Gastrocnemius medialis (tissue), 4 donors: ENCODE data around the gene LHPP. TPM values are rescaled to one million over a fixed set of nuclear protein-coding genes. Genes with fewer than 3 reads are reported as not detected.

Source experiments
- ATAC-seq, 2 donors: fragments of 150-250 bp; one replicate each; pipeline ENCODE4 v1.9.1; 2016
- DNase-seq, 2 donors: peaks; one replicate each; pipeline ENCODE4 v3.0.0-alpha.2; 2019
- H3K27ac ChIP-seq, 4 donors: fragments of 200-600 bp; sonication (generic); 1 replicate in 1 of 4; 2 replicates in 3 of 4; pipeline ENCODE4 v1.5.1; 2016 to 2018; ENCODE audit warnings: mild to moderate bottlenecking in 2 of 4, moderate library complexity in 1 of 4
- H3K27me3 ChIP-seq, 3 donors: fragments of 200-600 bp; sonication (generic) in 2 of 3; 1 replicate in 1 of 3; 2 replicates in 2 of 3; pipeline versions ENCODE4 v1.5.1 to v1.6.0; 2016 to 2019; ENCODE audit warnings: mild to moderate bottlenecking in 1 of 3, moderate library complexity in 1 of 3
- H3K36me3 ChIP-seq, 2 donors: fragments of 200-600 bp; sonication (generic) in 1 of 2; one replicate each; pipeline ENCODE4 v1.5.1; 2017 to 2018
- H3K4me1 ChIP-seq, 2 donors: fragments of 200-600 bp; sonication (generic) in 1 of 2; one replicate each; pipeline ENCODE4 v1.5.1; 2016 to 2017; ENCODE audit warnings: mild to moderate bottlenecking in 2 of 2
- H3K4me3 ChIP-seq, 4 donors: fragments of 200-600 bp; sonication (generic) in 3 of 4; 1 replicate in 1 of 4; 2 replicates in 3 of 4; pipeline ENCODE4 v1.5.1; 2016 to 2019; ENCODE audit warnings: mild to moderate bottlenecking in 2 of 4
- H3K9me3 ChIP-seq, 3 donors: fragments of 200-600 bp; sonication (generic) in 2 of 3; 1 replicate in 1 of 3; 2 replicates in 2 of 3; pipeline ENCODE4 v1.5.1; 2016 to 2019
- POLR2A ChIP-seq, 2 donors: fragments of 450-650 bp; IDR thresholded peaks; one replicate each; pipeline ENCODE4 v1.6.1; 2017; ENCODE audit warnings: antibody characterized with exemption in 2 of 2, mild to moderate bottlenecking in 2 of 2, moderate library complexity in 2 of 2
- in situ Hi-C, 4 donors: fragments of 200-750 bp; cut with MboI; loops; one replicate each; pipeline versions ENCODE4 v1.15.0 to v1.8.0; 2017; ENCODE audit warnings: low sequenced_read_pairs in 4 of 4
- intact Hi-C: fragments of 100-400 bp; cut with DNase I; formaldehyde crosslinking; loops from one replicate; pipeline ENCODE4 v1.15.1; 2023; ENCODE audit warnings: low total_unique reads
- total RNA-seq, 4 donors: library from RNA; depleted of rRNA; stranded (reverse); fragments of >200 nt; gene quantifications; one replicate each; pipeline versions ENCODE4 v1.1.0 to v1.2.3, GENCODE V29; 2016
- TF ChIP-seq, protein P1 (sequence below), 5 experiments: fragments of 450-650 bp in 3 of 5; fragments of 200-600 bp in 2 of 5; sonication (generic) in 2 of 5; IDR thresholded peaks in 4 of 5; conservative IDR thresholded peaks in 1 of 5; 1 replicate in 4 of 5; 2 replicates in 1 of 5; pipeline ENCODE4 v1.5.1; 2016 to 2019; ENCODE audit warnings: antibody characterized with exemption in 5 of 5, mild to moderate bottlenecking in 3 of 5, moderate library complexity in 3 of 5

The LHPP gene
- total RNA-seq, 4 donors from 2014 or later: 4.9 to 16.0 (median 12.2) TPM

DNA sequence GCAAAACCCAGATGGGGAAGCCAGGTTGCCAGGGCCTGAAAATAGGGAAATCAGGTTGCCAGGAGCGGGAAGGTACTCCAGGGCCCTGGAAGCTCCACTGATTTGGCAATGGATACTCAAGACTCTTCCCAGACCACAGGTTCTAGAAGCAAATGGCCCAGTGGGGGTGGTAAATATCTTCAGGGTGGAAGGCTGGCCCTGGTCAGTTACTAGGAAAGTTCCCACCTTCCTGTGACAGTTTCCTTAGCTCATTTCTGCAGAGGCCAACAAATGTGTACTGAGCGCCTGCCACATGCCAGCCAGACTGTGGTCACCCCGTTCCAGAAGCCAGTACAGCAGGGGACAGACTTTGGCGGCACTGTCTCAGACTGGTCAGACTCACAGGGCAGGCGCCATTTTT lies 168.9 kb downstream of the LHPP start:
- TF ChIP-seq, protein P1, sequence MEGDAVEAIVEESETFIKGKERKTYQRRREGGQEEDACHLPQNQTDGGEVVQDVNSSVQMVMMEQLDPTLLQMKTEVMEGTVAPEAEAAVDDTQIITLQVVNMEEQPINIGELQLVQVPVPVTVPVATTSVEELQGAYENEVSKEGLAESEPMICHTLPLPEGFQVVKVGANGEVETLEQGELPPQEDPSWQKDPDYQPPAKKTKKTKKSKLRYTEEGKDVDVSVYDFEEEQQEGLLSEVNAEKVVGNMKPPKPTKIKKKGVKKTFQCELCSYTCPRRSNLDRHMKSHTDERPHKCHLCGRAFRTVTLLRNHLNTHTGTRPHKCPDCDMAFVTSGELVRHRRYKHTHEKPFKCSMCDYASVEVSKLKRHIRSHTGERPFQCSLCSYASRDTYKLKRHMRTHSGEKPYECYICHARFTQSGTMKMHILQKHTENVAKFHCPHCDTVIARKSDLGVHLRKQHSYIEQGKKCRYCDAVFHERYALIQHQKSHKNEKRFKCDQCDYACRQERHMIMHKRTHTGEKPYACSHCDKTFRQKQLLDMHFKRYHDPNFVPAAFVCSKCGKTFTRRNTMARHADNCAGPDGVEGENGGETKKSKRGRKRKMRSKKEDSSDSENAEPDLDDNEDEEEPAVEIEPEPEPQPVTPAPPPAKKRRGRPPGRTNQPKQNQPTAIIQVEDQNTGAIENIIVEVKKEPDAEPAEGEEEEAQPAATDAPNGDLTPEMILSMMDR (IDR thresholded peaks at IDR 0.05 in 4 of 5, conservative IDR thresholded peaks at IDR 0.05 in 1 of 5): no peak
- TF ChIP-seq POLR2A (IDR thresholded peaks at IDR 0.05): no peak
- no peak for DNase-seq
- in situ Hi-C loops: loop anchor here in 3 of 4 donors (10.0 to 25.0 kb wide), 2 partner anchors 107 to 114 kb away; partner anchors contain the start of gene FAM53B (in 3 of the 3)
- peaks cover 74 to 80% of the 10 kb centered on the region in 2 donors for H3K4me1 ChIP-seq
- H3K9me3 ChIP-seq: no peaks in the 10 kb centered on the region
- intact Hi-C loops: loop anchor here (5.0 kb wide), 2 partner anchors 37 to 197 kb away; no protein-coding TSS in a partner anchor
- no peak overlapping the region for H3K4me3 ChIP-seq
- ATAC-seq: peak; percentile 5 to 8
- H3K27ac ChIP-seq: peak overlapping the region; percentile 36 to 88 (median 77)
- H3K27me3 ChIP-seq: no peaks in the 10 kb centered on the region
- H3K36me3 ChIP-seq: no peaks in the 10 kb centered on the region

- TF ChIP-seq, protein P1 (IDR thresholded peaks at IDR 0.05 in 4 of 5, conservative IDR thresholded peaks at IDR 0.05 in 1 of 5): peak; percentile 43 to 75 (median 68)
- TF ChIP-seq POLR2A (IDR thresholded peaks at IDR 0.05): no peak
- Histone ChIP-seq H3K36me3 (no peaks in the 10 kb centered on the region), H3K4me1 (peaks cover 61 to 66% of the 10 kb centered on the region in 2 donors), H3K9me3 (no peaks in the 10 kb centered on the region), H3K4me3 (no peak overlapping the region), H3K27me3 (no peaks in the 10 kb centered on the region), H3K27ac (peak overlapping the region; percentile 36 to 88 (median 77))
- DNase-seq (peak; percentile 69 to 77), ATAC-seq (peak; percentile 62 to 63)
- in situ Hi-C loops (loop anchor here in 3 of 4 donors (10.0 to 25.0 kb wide), 2 partner anchors 105 to 113 kb away; partner anchors contain the start of gene FAM53B (in 3 of the 3)), intact Hi-C loops (loop anchor here (1.0 to 5.0 kb wide), 3 partner anchors 35 to 195 kb away; no protein-coding TSS in a partner anchor)
These were observed 170.5 kb downstream of the LHPP start for GRCh38 chr10:124632064-124632531.

DNA sequence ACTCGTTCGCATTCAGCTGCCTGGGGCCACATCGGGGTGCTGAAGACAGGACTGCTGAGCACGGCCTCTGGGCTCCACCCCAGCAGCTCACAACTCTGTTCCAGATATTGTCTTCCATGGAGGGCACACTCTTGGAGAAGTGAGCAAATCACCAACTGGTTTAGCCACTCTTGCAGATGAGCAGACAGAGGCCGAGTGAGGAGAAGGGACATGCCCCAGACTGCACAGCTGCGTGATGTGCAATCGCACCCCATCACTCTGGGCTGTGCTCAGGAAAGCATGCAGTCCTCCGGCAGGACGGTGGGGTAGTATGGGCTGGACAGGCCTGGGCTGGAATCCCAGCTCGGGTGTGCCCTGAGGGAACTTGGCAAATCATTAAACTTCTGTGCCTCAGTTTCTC lies 170.9 kb downstream of the LHPP start:
- ATAC-seq: peak; percentile 3 to 21

DNA sequence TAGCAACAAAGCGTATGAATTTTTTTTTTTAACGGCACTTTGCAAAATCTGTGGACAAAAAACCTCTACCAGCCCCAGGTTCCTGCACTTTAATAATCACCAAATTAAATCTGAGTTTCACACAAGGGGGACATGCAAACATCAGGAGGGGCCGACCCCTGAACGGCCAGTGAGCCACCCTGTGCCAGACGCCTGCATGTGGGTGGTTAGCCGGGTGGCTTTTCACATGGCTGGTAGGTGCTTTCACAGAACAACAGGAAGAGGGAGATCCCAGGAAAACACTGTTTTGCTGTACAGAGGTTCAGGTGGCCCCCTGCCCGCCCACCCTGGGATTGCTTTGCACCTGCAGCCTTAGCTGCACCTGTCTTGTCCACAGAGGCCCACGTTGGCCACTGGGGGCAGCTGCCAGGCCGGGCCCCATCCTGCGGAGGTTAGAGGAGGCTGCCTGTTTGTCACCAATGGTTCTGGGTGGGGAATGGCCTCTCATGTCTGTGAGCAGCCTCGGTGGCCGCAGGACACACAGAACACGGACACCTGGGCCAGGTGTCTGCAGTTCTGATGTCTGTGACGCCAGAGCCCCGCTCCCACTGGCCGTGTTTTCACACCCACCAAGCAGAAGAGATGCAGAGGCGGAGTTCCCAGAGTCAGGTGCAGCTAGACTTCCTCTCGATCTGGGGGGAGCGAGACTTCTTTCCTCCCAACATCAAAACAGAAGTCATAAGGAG lies 174.8 kb downstream of the LHPP start:
- H3K36me3 ChIP-seq: no peaks in the 10 kb centered on the region
- peaks cover 42 to 45% of the 10 kb centered on the region in 2 donors for H3K4me1 ChIP-seq
- H3K27me3 ChIP-seq: no peaks in the 10 kb centered on the region
- DNase-seq (no peak), ATAC-seq (no peak)
- no peak overlapping the region for H3K4me3 ChIP-seq
- no peaks in the 10 kb centered on the region for H3K9me3 ChIP-seq
- in situ Hi-C loops (loop anchor here in 3 of 4 donors (10.0 to 25.0 kb wide), 2 partner anchors 101 to 108 kb away; partner anchors contain the start of gene FAM53B (in 3 of the 3)), intact Hi-C loops (no loop called here)
- TF ChIP-seq, protein P1 (IDR thresholded peaks at IDR 0.05 in 4 of 5, conservative IDR thresholded peaks at IDR 0.05 in 1 of 5): peak in 1 of 5 experiments; percentile 13
- TF ChIP-seq POLR2A (IDR thresholded peaks at IDR 0.05): no peak
- no peak overlapping the region for H3K27ac ChIP-seq

More for the DNA sequence above, 170.9 kb downstream of the LHPP start:
- DNase-seq: no peak
- no peak for TF ChIP-seq POLR2A (IDR thresholded peaks at IDR 0.05)
- TF ChIP-seq, protein P1 (IDR thresholded peaks at IDR 0.05 in 4 of 5, conservative IDR thresholded peaks at IDR 0.05 in 1 of 5): no peak
- peak overlapping the region; percentile 36 to 88 (median 77) for H3K27ac ChIP-seq
- in situ Hi-C loops (loop anchor here in 3 of 4 donors (10.0 to 25.0 kb wide), 2 partner anchors 105 to 112 kb away; partner anchors contain the start of gene FAM53B (in 3 of the 3)), intact Hi-C loops (loop anchor here (1.0 to 5.0 kb wide), 3 partner anchors 35 to 195 kb away; no protein-coding TSS in a partner anchor)
- H3K27me3 ChIP-seq: no peaks in the 10 kb centered on the region
- H3K4me1 ChIP-seq: peaks cover 56 to 62% of the 10 kb centered on the region in 2 donors
- no peaks in the 10 kb centered on the region for H3K36me3 ChIP-seq
- H3K9me3 ChIP-seq: no peaks in the 10 kb centered on the region
- no peak overlapping the region for H3K4me3 ChIP-seq
